Keratinocyte (primary cell): Measurements from ENCODE around the gene HDGFL2. TPM values are rescaled to one million over a fixed set of nuclear protein-coding genes. Genes with fewer than 3 reads are reported as not detected.

Experiments
- DNase-seq: peaks from one replicate; pipeline ENCODE4 v3.0.0-alpha.2; 2011; ENCODE audit warnings: low read depth, missing footprints, low spot score
- FAIRE-seq: peaks from 2 replicates; lab custom pipeline; 2011; peaks lifted over from hg19 to GRCh38; lab: Jason Lieb, UNC
- H2AFZ ChIP-seq: 2 replicates; pipeline ENCODE4 v1.6.0; 2012; ENCODE audit warnings: low read length, control low read depth, inconsistent platforms; ENCODE audit not compliant: control insufficient read depth
- H3K27ac ChIP-seq: 2 replicates; pipeline ENCODE4 v1.5.1; 2011; ENCODE audit warnings: low read length; ENCODE audit not compliant: control insufficient read depth, insufficient read depth
- H3K27me3 ChIP-seq: 3 replicates; pipeline ENCODE4 v1.6.0; 2011; ENCODE audit warnings: low read length; ENCODE audit not compliant: control insufficient read depth, insufficient read depth; ENCODE audit errors: extremely low read depth
- H3K36me3 ChIP-seq, 2 experiments: 2 replicates in 1 of 2; 3 replicates in 1 of 2; pipeline ENCODE4 v1.5.1; 2011; ENCODE audit warnings: low read length in 2 of 2, mild to moderate bottlenecking in 1 of 2; ENCODE audit not compliant: control insufficient read depth in 2 of 2, insufficient read depth in 2 of 2; ENCODE audit errors: extremely low read depth in 1 of 2
- H3K4me1 ChIP-seq: 3 replicates; pipeline ENCODE4 v1.5.1; 2011; ENCODE audit warnings: low read length; ENCODE audit not compliant: control insufficient read depth, insufficient read depth; ENCODE audit errors: extremely low read depth
- H3K4me2 ChIP-seq: 3 replicates; pipeline ENCODE4 v1.6.0; 2011; ENCODE audit warnings: low read depth, low read length; ENCODE audit not compliant: control insufficient read depth, insufficient read depth; ENCODE audit errors: extremely low read depth
- H3K4me3 ChIP-seq, 3 experiments: fragments of 200-600 bp in 1 of 3; sonication (generic) in 1 of 3; 2 replicates in 2 of 3; 3 replicates in 1 of 3; pipeline ENCODE4 v1.5.1; 2011 to 2016; ENCODE audit warnings: low read length in 3 of 3, mild to moderate bottlenecking in 3 of 3, control low read depth in 2 of 3, inconsistent platforms in 1 of 3, low read depth in 1 of 3, mixed read lengths in 1 of 3, mixed run types in 1 of 3, moderate library complexity in 1 of 3; ENCODE audit not compliant: control insufficient read depth in 2 of 3, insufficient read depth in 2 of 3; ENCODE audit errors: extremely low read depth in 1 of 3
- H3K79me2 ChIP-seq: 2 replicates; pipeline ENCODE4 v1.6.0; 2012; ENCODE audit warnings: low read length; ENCODE audit not compliant: control insufficient read depth, insufficient read depth
- H3K9ac ChIP-seq: 3 replicates; pipeline ENCODE4 v1.6.0; 2011; ENCODE audit warnings: low read length; ENCODE audit not compliant: control insufficient read depth, insufficient read depth; ENCODE audit errors: extremely low read depth
- H3K9me1 ChIP-seq: 3 replicates; pipeline ENCODE4 v1.6.0; 2011; ENCODE audit warnings: low read length; ENCODE audit not compliant: control insufficient read depth, insufficient read depth; ENCODE audit errors: extremely low read depth
- H3K9me3 ChIP-seq: 2 replicates; pipeline ENCODE4 v1.5.1; 2012; ENCODE audit warnings: low read depth, low read length; ENCODE audit not compliant: control insufficient read depth
- H4K20me1 ChIP-seq: 3 replicates; pipeline ENCODE4 v1.6.0; 2011; ENCODE audit warnings: low read length; ENCODE audit not compliant: control insufficient read depth, insufficient read depth; ENCODE audit errors: extremely low read depth
- EZH2 ChIP-seq: IDR thresholded peaks from one replicate; pipeline ENCODE4 v1.6.1; 2012; ENCODE audit warnings: inconsistent platforms, mild to moderate bottlenecking, low read length, moderate library complexity
- dilution Hi-C: fragments of 300-500 bp; cut with MboI; formaldehyde crosslinking; loops from one replicate; pipeline ENCODE4 v1.7.0; 2020; ENCODE audit warnings: low sequenced_read_pairs; ENCODE audit not compliant: extremely low pct_ligation_motif_present
- polyA plus RNA-seq, 5 experiments: library from polyadenylated mRNA; depleted of rRNA in 3 of 5; stranded (reverse) in 3 of 5; stranded (forward) in 1 of 5; unstranded in 1 of 5; fragments of >200 nt; gene quantifications; 1 replicate in 1 of 5; 2 replicates in 3 of 5; 3 replicates in 1 of 5; pipeline versions ENCODE4 v1.2.1 to v1.2.3, GENCODE V29; 2011 to 2012; ENCODE audit warnings: missing spikeins in 2 of 5, low read depth in 1 of 5, low replicate concordance in 1 of 5
- TF ChIP-seq, protein P1 (sequence below), 3 experiments: IDR thresholded peaks in 1 of 3; conservative IDR thresholded peaks in 1 of 3; optimal IDR thresholded peaks in 1 of 3; 2 replicates in 2 of 3; 3 replicates in 1 of 3; pipeline versions ENCODE3 to v1.5.1; 2011; ENCODE audit warnings: low read length in 3 of 3, mild to moderate bottlenecking in 3 of 3, moderate library complexity in 2 of 3, control low read depth in 1 of 3, inconsistent platforms in 1 of 3; ENCODE audit not compliant: insufficient read depth in 2 of 3; ENCODE audit errors: extremely low read depth in 1 of 3

The HDGFL2 gene
- polyA plus RNA-seq, 1 donor (not counting 4 experiments of a cell fraction or from before 2014, with no cell fraction given): 19.5 TPM

- TF ChIP-seq, protein P1, sequence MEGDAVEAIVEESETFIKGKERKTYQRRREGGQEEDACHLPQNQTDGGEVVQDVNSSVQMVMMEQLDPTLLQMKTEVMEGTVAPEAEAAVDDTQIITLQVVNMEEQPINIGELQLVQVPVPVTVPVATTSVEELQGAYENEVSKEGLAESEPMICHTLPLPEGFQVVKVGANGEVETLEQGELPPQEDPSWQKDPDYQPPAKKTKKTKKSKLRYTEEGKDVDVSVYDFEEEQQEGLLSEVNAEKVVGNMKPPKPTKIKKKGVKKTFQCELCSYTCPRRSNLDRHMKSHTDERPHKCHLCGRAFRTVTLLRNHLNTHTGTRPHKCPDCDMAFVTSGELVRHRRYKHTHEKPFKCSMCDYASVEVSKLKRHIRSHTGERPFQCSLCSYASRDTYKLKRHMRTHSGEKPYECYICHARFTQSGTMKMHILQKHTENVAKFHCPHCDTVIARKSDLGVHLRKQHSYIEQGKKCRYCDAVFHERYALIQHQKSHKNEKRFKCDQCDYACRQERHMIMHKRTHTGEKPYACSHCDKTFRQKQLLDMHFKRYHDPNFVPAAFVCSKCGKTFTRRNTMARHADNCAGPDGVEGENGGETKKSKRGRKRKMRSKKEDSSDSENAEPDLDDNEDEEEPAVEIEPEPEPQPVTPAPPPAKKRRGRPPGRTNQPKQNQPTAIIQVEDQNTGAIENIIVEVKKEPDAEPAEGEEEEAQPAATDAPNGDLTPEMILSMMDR (optimal IDR thresholded peaks at IDR 0.05 in 1 of 3, IDR thresholded peaks at IDR 0.05 in 1 of 3, conservative IDR thresholded peaks at IDR 0.05 in 1 of 3; ENCODE audit: extremely low read depth in 1 of 3, insufficient read depth in 2 of 3, low read length in 3 of 3): no peak
- no peak for TF ChIP-seq EZH2
- H3K9ac ChIP-seq: no peak overlapping the region
- H3K4me1 ChIP-seq: peaks cover 7% of the 10 kb centered on the region
- H3K27me3 ChIP-seq: no peaks in the 10 kb centered on the region
- DNase-seq: no peak
- no peaks in the 10 kb centered on the region for H3K9me3 ChIP-seq
- no peaks in the 10 kb centered on the region for H3K36me3 ChIP-seq
- H3K4me3 ChIP-seq: no peak overlapping the region
- dilution Hi-C loops: no loop called here
- no peaks in the 10 kb centered on the region for H3K79me2 ChIP-seq
- no peak overlapping the region for H2AFZ ChIP-seq
- FAIRE-seq: no peak
- no peaks in the 10 kb centered on the region for H4K20me1 ChIP-seq
- H3K9me1 ChIP-seq: no peaks in the 10 kb centered on the region
- H3K27ac ChIP-seq: no peak overlapping the region
- H3K4me2 ChIP-seq: no peak overlapping the region
Observed at GRCh38 chr19:4539169-4539692, 67.1 kb downstream of the HDGFL2 start.

DNA sequence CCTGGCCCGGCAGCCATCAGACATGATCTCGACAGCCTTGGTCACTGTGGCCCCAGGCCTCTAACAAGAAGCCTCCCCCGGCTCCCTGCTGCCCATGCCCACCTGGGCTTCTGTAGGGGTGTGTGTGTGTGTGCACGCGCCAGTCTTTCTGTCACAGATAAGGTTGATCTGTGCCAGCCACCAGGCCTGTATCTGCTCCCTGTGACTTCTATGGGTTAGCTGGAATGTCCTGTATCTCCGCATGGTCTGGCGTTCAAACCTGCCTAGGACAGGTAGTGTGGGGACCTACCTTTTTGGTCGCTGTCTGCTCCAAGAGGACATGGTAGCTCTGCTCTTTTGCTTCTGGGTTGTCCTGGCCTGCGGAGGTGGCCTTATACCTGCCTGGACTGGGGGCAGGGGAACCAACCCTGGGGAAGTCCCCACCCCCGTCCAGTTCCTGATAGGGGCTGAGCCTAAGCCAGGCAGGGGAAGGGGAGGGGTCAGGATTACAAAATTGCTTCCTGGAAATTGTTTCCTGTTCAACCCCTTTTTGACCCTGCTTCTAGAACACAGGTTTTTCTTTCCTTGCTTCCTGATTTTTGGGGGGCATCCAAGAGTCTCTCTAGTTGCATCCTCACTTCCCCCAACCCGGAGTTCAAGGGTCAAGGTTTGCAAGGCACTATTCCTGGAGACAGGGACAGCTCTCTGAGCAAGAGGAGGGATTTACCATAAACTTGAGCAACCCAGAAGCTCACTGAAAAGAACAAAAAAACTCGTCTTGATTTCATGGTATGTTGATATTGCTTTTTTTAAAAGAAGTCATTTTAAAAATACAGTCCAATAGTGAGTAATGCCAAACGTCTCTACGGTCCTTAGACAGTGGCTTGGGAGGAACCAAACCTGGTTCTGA, 67.8 kb downstream of the HDGFL2 start, which contains the start of gene LRG1:
LRG1 (minus strand) TSS at position 344 of the 889 bp plus-strand sequence; CDS start at position 321, 23 bp downstream.
- no peak within 1 kb of the TSS for H3K27ac ChIP-seq
- dilution Hi-C loops: no loop called here
- no peak for TF ChIP-seq EZH2
- H3K4me3 ChIP-seq: peak within 1 kb of the TSS in 2 of 3 experiments; percentile 6 to 35
- no peaks in the 10 kb centered on the region for H3K9me1 ChIP-seq
- peak within 1 kb of the TSS; percentile 51 for H3K4me2 ChIP-seq
- H3K4me1 ChIP-seq: peaks cover 7% of the 10 kb centered on the region
- no peaks in the 10 kb centered on the region for H3K9me3 ChIP-seq
- H3K36me3 ChIP-seq: no peaks in the 10 kb centered on the region
- FAIRE-seq: peak; percentile 17
- H2AFZ ChIP-seq: peak within 1 kb of the TSS; percentile 34
- H3K79me2 ChIP-seq: no peaks in the 10 kb centered on the region
- no peaks in the 10 kb centered on the region for H3K27me3 ChIP-seq
- H3K9ac ChIP-seq: no peak within 1 kb of the TSS
- no peak for DNase-seq
- H4K20me1 ChIP-seq: no peaks in the 10 kb centered on the region
